H1 (cell line): Measurements from ENCODE around the gene ESYT1. TPM values are rescaled to one million over a fixed set of nuclear protein-coding genes. Genes with fewer than 3 reads are reported as not detected.

Experiments
- CTCF ChIA-PET: fragments of 300-600 bp; sonication (Branson Sonifier 250); formaldehyde crosslinking; loops from one replicate; lab custom pipeline; 2021; ENCODE audit not compliant: partially characterized antibody; lab: Charles Lee
- POLR2A ChIA-PET: fragments of 300-600 bp; sonication (Branson Sonifier 250); formaldehyde crosslinking; loops from one replicate; lab custom pipeline; 2021; ENCODE audit warnings: inconsistent platforms; ENCODE audit not compliant: partially characterized antibody; lab: Charles Lee
- DNase-seq, 2 experiments: peaks; one replicate each; pipeline versions ENCODE4 v3.0.0 to v3.0.0-alpha.2; 2010 to 2022; ENCODE audit warnings: low spot score in 2 of 2, low read depth in 1 of 2, mixed read lengths in 1 of 2
- FAIRE-seq: peaks from 2 replicates; lab custom pipeline; 2011; peaks lifted over from hg19 to GRCh38; lab: Jason Lieb, UNC
- H2AFZ ChIP-seq: 2 replicates; pipeline ENCODE4 v1.8.1; 2012; ENCODE audit warnings: low read length, inconsistent platforms
- H2AK5ac ChIP-seq: 2 replicates; pipeline ENCODE4 v1.6.1; 2013; ENCODE audit warnings: low read depth, low read length
- H2BK120ac ChIP-seq: replicated peaks from 2 replicates; pipeline ENCODE3; 2013; ENCODE audit warnings: low read depth, low read length, inconsistent platforms
- H2BK12ac ChIP-seq: 2 replicates; pipeline ENCODE4 v1.6.1; 2013; ENCODE audit warnings: low read depth, low read length
- H2BK15ac ChIP-seq: 2 replicates; pipeline ENCODE4 v1.6.1; 2013; ENCODE audit warnings: low read length
- H2BK20ac ChIP-seq: 2 replicates; pipeline ENCODE4 v1.6.1; 2013; ENCODE audit warnings: low read length
- H2BK5ac ChIP-seq: 2 replicates; pipeline ENCODE4 v1.6.1; 2013; ENCODE audit warnings: low read depth, low read length
- H3K14ac ChIP-seq: 2 replicates; pipeline ENCODE4 v1.6.1; 2013; ENCODE audit warnings: inconsistent platforms; ENCODE audit not compliant: insufficient read length
- H3K18ac ChIP-seq: 2 replicates; pipeline ENCODE4 v1.6.1; 2013; ENCODE audit warnings: low read length; ENCODE audit errors: extremely low read depth
- H3K23ac ChIP-seq: 2 replicates; pipeline ENCODE4 v1.6.1; 2013; ENCODE audit warnings: inconsistent platforms; ENCODE audit not compliant: insufficient read length
- H3K23me2 ChIP-seq: 2 replicates; pipeline ENCODE4 v1.6.1; 2013; ENCODE audit warnings: low read depth, low read length
- H3K27ac ChIP-seq: 2 replicates; pipeline ENCODE4 v1.6.1; 2011; ENCODE audit warnings: low read depth, low read length, inconsistent platforms
- H3K27me3 ChIP-seq, 4 experiments: replicated peaks in 1 of 4; 1 replicate in 1 of 4; 2 replicates in 3 of 4; pipeline versions ENCODE4 v1.6.1 to v1.8.1; 2011 to 2013; ENCODE audit warnings: low read length in 3 of 4, mild to moderate bottlenecking in 3 of 4, inconsistent platforms in 2 of 4, mixed read lengths in 2 of 4, moderate library complexity in 1 of 4; ENCODE audit not compliant: control insufficient read depth in 3 of 4, insufficient read depth in 3 of 4; ENCODE audit errors: extremely low read depth in 1 of 4
- H3K36me3 ChIP-seq, 4 experiments: 2 replicates each; pipeline versions ENCODE4 v1.6.1 to v1.8.1; 2011 to 2013; ENCODE audit warnings: mild to moderate bottlenecking in 4 of 4, low read length in 3 of 4, moderate library complexity in 2 of 4, control low read depth in 1 of 4, inconsistent platforms in 1 of 4; ENCODE audit not compliant: insufficient read depth in 4 of 4, control insufficient read depth in 2 of 4
- H3K4ac ChIP-seq: replicated peaks from 2 replicates; pipeline ENCODE3; 2013; ENCODE audit warnings: low read length, low read depth, mixed read lengths, inconsistent platforms; ENCODE audit not compliant: insufficient read length
- H3K4me1 ChIP-seq, 4 experiments: replicated peaks in 1 of 4; 1 replicate in 1 of 4; 2 replicates in 3 of 4; pipeline versions ENCODE4 v1.6.1 to v1.8.1; 2011 to 2013; ENCODE audit warnings: low read length in 3 of 4, inconsistent platforms in 2 of 4, mixed read lengths in 1 of 4; ENCODE audit not compliant: insufficient read depth in 4 of 4, control insufficient read depth in 3 of 4
- H3K4me2 ChIP-seq, 2 experiments: 2 replicates each; pipeline versions ENCODE4 v1.6.1 to v1.8.1; 2011 to 2013; ENCODE audit warnings: low read depth in 2 of 2, low read length in 2 of 2, control low read depth in 1 of 2, inconsistent platforms in 1 of 2, mild to moderate bottlenecking in 1 of 2; ENCODE audit not compliant: insufficient read depth in 1 of 2
- H3K4me3 ChIP-seq, 4 experiments: fragments of 200-600, 300-600 bp in 1 of 4; sonication (generic), shearing (Covaris generic), sonication (Bioruptor Twin) in 1 of 4; 2 replicates each; pipeline versions ENCODE4 v1.5.1 to v1.8.1; 2011 to 2016; ENCODE audit warnings: low read length in 4 of 4, low read depth in 3 of 4, control low read depth in 2 of 4, inconsistent platforms in 2 of 4, mild to moderate bottlenecking in 2 of 4, mixed read lengths in 1 of 4, moderate library complexity in 1 of 4; ENCODE audit not compliant: insufficient read depth in 2 of 4; ENCODE audit errors: extremely low read depth in 1 of 4
- H3K56ac ChIP-seq: replicated peaks from 2 replicates; pipeline ENCODE3; 2013; ENCODE audit warnings: low read depth, mild to moderate bottlenecking, mixed read lengths, low read length, inconsistent platforms; ENCODE audit not compliant: insufficient read length
- H3K79me1 ChIP-seq: 2 replicates; pipeline ENCODE4 v1.6.1; 2013; ENCODE audit warnings: low read depth, low read length, control low read depth
- H3K79me2 ChIP-seq, 2 experiments: 2 replicates each; pipeline versions ENCODE4 v1.6.1 to v1.8.1; 2012 to 2013; ENCODE audit warnings: low read length in 2 of 2, mild to moderate bottlenecking in 2 of 2, inconsistent platforms in 1 of 2; ENCODE audit not compliant: insufficient read depth in 2 of 2, control insufficient read depth in 1 of 2
- H3K9ac ChIP-seq, 4 experiments: replicated peaks in 1 of 4; 1 replicate in 1 of 4; 2 replicates in 3 of 4; pipeline versions ENCODE4 v1.6.1 to v1.8.1; 2011 to 2013; ENCODE audit warnings: low read depth in 3 of 4, low read length in 3 of 4, control low read depth in 2 of 4, mild to moderate bottlenecking in 2 of 4, moderate library complexity in 2 of 4, inconsistent platforms in 1 of 4; ENCODE audit errors: extremely low read depth in 1 of 4
- H3K9me3 ChIP-seq, 2 experiments: 2 replicates each; pipeline versions ENCODE4 v1.6.1 to v1.8.1; 2012 to 2013; ENCODE audit warnings: mild to moderate bottlenecking in 2 of 2, moderate library complexity in 2 of 2, control low read depth in 1 of 2, inconsistent platforms in 1 of 2, low read depth in 1 of 2, low read length in 1 of 2, mixed read lengths in 1 of 2; ENCODE audit not compliant: insufficient read depth in 2 of 2
- H4K20me1 ChIP-seq, 2 experiments: replicated peaks in 1 of 2; 2 replicates each; pipeline versions ENCODE3 to v1.8.1; 2011 to 2013; ENCODE audit warnings: inconsistent platforms in 2 of 2, low read length in 2 of 2, mild to moderate bottlenecking in 1 of 2; ENCODE audit not compliant: insufficient read depth in 2 of 2, control insufficient read depth in 1 of 2
- H4K5ac ChIP-seq: 2 replicates; pipeline ENCODE4 v1.6.1; 2013; ENCODE audit warnings: low read length, low read depth, mixed read lengths, inconsistent platforms; ENCODE audit not compliant: insufficient read length
- H4K8ac ChIP-seq: 2 replicates; pipeline ENCODE4 v1.8.0; 2013; ENCODE audit warnings: mild to moderate bottlenecking, moderate library complexity, low read length, inconsistent platforms; ENCODE audit not compliant: insufficient read depth; ENCODE audit errors: extremely low read depth
- H4K91ac ChIP-seq: replicated peaks from 2 replicates; pipeline ENCODE3; 2013; ENCODE audit warnings: low read length, mixed read lengths, inconsistent platforms; ENCODE audit not compliant: insufficient read length
- YY1 ChIP-seq: IDR thresholded peaks from 2 replicates; pipeline ENCODE4 v1.6.1; 2011; ENCODE audit warnings: low read depth, mild to moderate bottlenecking, low read length
- WGBS, 2 experiments: shearing (Covaris generic) in 1 of 2; methylation state at CpG; one replicate each; pipeline versions ENCODE4 v1.1.6 to v1.1.7; 2013 to 2015; ENCODE audit warnings: low lambda C conversion rate in 2 of 2, mixed read lengths in 2 of 2, inconsistent platforms in 1 of 2, low coverage in 1 of 2, missing lambda C conversion rate in 1 of 2; ENCODE audit not compliant: insufficient replicate concordance in 2 of 2, insufficient coverage in 1 of 2, insufficient read length in 1 of 2; ENCODE audit errors: extremely low coverage in 1 of 2, missing lambda C conversion rate in 1 of 2; 5-methylcytosine and 5-hydroxymethylcytosine counted together
- polyA plus RNA-seq, 7 experiments: library from polyadenylated mRNA; depleted of rRNA in 3 of 7; stranded (reverse) in 5 of 7; unstranded in 2 of 7; fragments of >200 nt in 5 of 7; fragments of 200-250 nt in 2 of 7; gene quantifications; 1 replicate in 5 of 7; 2 replicates in 1 of 7; 4 replicates in 1 of 7; pipeline versions ENCODE4 v1.2.1 to v1.2.3, GENCODE V29; 2011 to 2013; ENCODE audit warnings: missing spikeins in 2 of 7, mixed read lengths in 2 of 7
- total RNA-seq: library from RNA; stranded (reverse); fragmentation: NEBNext Ultra II Directional; extraction: Animal tissue kit (Norgen Biotek cat#: 25700); gene quantifications from 2 replicates; pipeline ENCODE4 v1.2.1, GENCODE V29; 2021

The ESYT1 gene
- total and polyA plus RNA-seq, 2 of the 8 experiments (the other 6 are each of a cell fraction or from before 2014, with no cell fraction given), result 86.9 to 165 TPM

- WGBS, 2 experiments, result 96% methylated on average over 4 of the region's 4 CpGs; no CpG with 5 or more reads in 1 of the 2 experiments
- FAIRE-seq, result no peak
Measured at GRCh38 chr12:56124133-56124532, 3.9 kb upstream of the ESYT1 start.

More at GRCh38 chr12:56124133-56124532, 3.9 kb upstream of the ESYT1 start:
- Histone ChIP-seq H3K79me1 (no peaks in the 10 kb centered on the region; the same call in 1 of the 2 replicates), H2AK5ac (no peak overlapping the region), H3K23me2 (peaks cover 9% of the 10 kb centered on the region), H4K5ac (no peak overlapping the region), H3K23ac (no peak overlapping the region), H3K4me2 (no peak overlapping the region), H3K56ac (no peak overlapping the region), H3K9ac (no peak overlapping the region), H2BK20ac (no peak overlapping the region), H3K4me3 (no peak overlapping the region), H3K27ac (no peak overlapping the region), H2AFZ (no peak overlapping the region), H3K18ac (no peak overlapping the region), H3K14ac (no peak overlapping the region), H3K4ac (no peak overlapping the region), H3K27me3 (no peaks in the 10 kb centered on the region), H4K8ac (no peak overlapping the region), H3K79me2 (no peaks in the 10 kb centered on the region), H3K9me3 (no peaks in the 10 kb centered on the region), H2BK15ac (no peak overlapping the region), H2BK12ac (no peak overlapping the region), H4K91ac (no peak overlapping the region), H3K36me3 (peaks cover 0 to 9% (median 4%) of the 10 kb centered on the region in 4 experiments; a peak in 6 of 8 replicates), H2BK5ac (no peak overlapping the region), H3K4me1 (peaks cover 0 to 11% (median 7%) of the 10 kb centered on the region in 4 experiments; a peak in 5 of 7 replicates), H2BK120ac (no peak overlapping the region), H4K20me1 (peaks cover 0 to 3% of the 10 kb centered on the region in 2 experiments)
- DNase-seq, result no peak
- no peak for TF ChIP-seq YY1
- ChIA-PET POLR2A (interaction anchor here (0.7 to 2.2 kb wide), 10 partner anchors 9 to 186 kb away, joined by 3 to 6 read pairs (median 4); partner anchors contain the start of genes MYL6B and PA2G4), CTCF (interaction anchor here (0.7 to 2.9 kb wide), 11 partner anchors 9 to 69 kb away, joined by 3 to 20 read pairs (median 3); partner anchors contain the start of gene SMARCC2)
